PC-3 (cell line): Measurements from ENCODE around the gene ACP7. TPM values are rescaled to one million over a fixed set of nuclear protein-coding genes. Genes with fewer than 3 reads are reported as not detected.

Experiments used
- ATAC-seq: fragments of 200-7000 bp; cut with Tn5 transposase; 2 replicates; pipeline ENCODE4 v1.9.1; 2020; ENCODE audit warnings: mild to moderate bottlenecking, moderate library complexity
- BruUV-seq: library from RNA; stranded (reverse); fragments of 400-500 nt; replicated peaks from 2 replicates; lab custom pipeline; 2021; lab: Mats Ljungman, UMichigan
- CTCF ChIA-PET: fragments of 300-600 bp; sonication (Branson Sonifier 250); formaldehyde crosslinking; loops from one replicate; lab custom pipeline; 2022; ENCODE audit warnings: antibody characterized with exemption; lab: Charles Lee
- POLR2A ChIA-PET: fragments of 300-600 bp; sonication (Branson Sonifier 250); formaldehyde crosslinking; loops from one replicate; lab custom pipeline; 2022; ENCODE audit warnings: antibody characterized with exemption; ENCODE audit not compliant: unreplicated experiment; lab: Charles Lee
- DNase-seq: peaks from one replicate; pipeline ENCODE4 v3.0.0-alpha.2; 2015
- H2AFZ ChIP-seq: fragments of 300-600 bp; sonication (generic); 2 replicates; pipeline ENCODE4 v1.6.0; 2016; ENCODE audit warnings: antibody characterized with exemption, low read length
- H3F3A ChIP-seq: fragments of 300-600 bp; sonication (generic); one replicate; pipeline ENCODE4 v1.6.0; 2017; ENCODE audit warnings: antibody characterized with exemption, low read length, control low read depth, mild to moderate bottlenecking; ENCODE audit not compliant: unreplicated experiment
- H3K27ac ChIP-seq: fragments of 300-600 bp; sonication (generic); 2 replicates; pipeline ENCODE4 v1.5.1; 2016; ENCODE audit warnings: mild to moderate bottlenecking, low read length
- H3K27me3 ChIP-seq: fragments of 300-600 bp; sonication (generic); 2 replicates; pipeline ENCODE4 v1.6.1; 2016; ENCODE audit warnings: low read length, mixed read lengths
- H3K36me3 ChIP-seq: fragments of 300-600 bp; sonication (generic); 2 replicates; pipeline ENCODE4 v1.6.1; 2016; ENCODE audit warnings: low read depth, mixed run types, low read length, mixed read lengths
- H3K4me1 ChIP-seq: fragments of 300-600 bp; sonication (generic); 2 replicates; pipeline ENCODE4 v1.5.1; 2016; ENCODE audit warnings: low read length; ENCODE audit not compliant: insufficient read depth
- H3K4me2 ChIP-seq: fragments of 300-600 bp; sonication (generic); 2 replicates; pipeline ENCODE4 v1.6.0; 2016; ENCODE audit warnings: low read length
- H3K4me3 ChIP-seq: fragments of 300-600 bp; sonication (generic); 2 replicates; pipeline ENCODE4 v1.5.1; 2016; ENCODE audit warnings: mild to moderate bottlenecking, low read length, mixed read lengths
- H3K79me2 ChIP-seq: fragments of 300-600 bp; sonication (generic); 2 replicates; pipeline ENCODE4 v1.6.1; 2017; ENCODE audit warnings: low read length, mixed read lengths
- H3K9ac ChIP-seq: fragments of 300-600 bp; sonication (generic); 2 replicates; pipeline ENCODE4 v1.6.0; 2016; ENCODE audit warnings: mild to moderate bottlenecking, low read length
- H3K9me2 ChIP-seq: fragments of 300-600 bp; sonication (generic); replicated peaks from 2 replicates; pipeline ENCODE4 v1.6.1; 2016; ENCODE audit warnings: mixed run types, low read length, mixed read lengths
- H3K9me3 ChIP-seq: fragments of 300-600 bp; sonication (generic); 2 replicates; pipeline ENCODE4 v1.6.1; 2016; ENCODE audit warnings: low read length, mixed read lengths
- H4K20me1 ChIP-seq: fragments of 300-600 bp; sonication (generic); 2 replicates; pipeline ENCODE4 v1.6.1; 2016; ENCODE audit warnings: low read length, mixed read lengths
- EZH2 ChIP-seq: fragments of 300-600 bp; sonication (generic); IDR thresholded peaks from one replicate; pipeline ENCODE4 v1.6.1; 2017; ENCODE audit warnings: antibody characterized with exemption, mild to moderate bottlenecking, low read length; ENCODE audit not compliant: unreplicated experiment
- EZH2phosphoT487 ChIP-seq: fragments of 300-600 bp; sonication (generic); IDR thresholded peaks from 2 replicates; pipeline ENCODE4 v1.6.1; 2018; ENCODE audit warnings: mild to moderate bottlenecking, antibody characterized with exemption, low read length, borderline replicate concordance
- intact Hi-C: fragments of 100-400 bp; cut with micrococcal nuclease; formaldehyde crosslinking; loops from 2 replicates; pipeline ENCODE4 v1.9.0; 2023
- total RNA-seq: library from RNA; depleted of rRNA; stranded (reverse); fragments of >200 nt; gene quantifications from 2 replicates; pipeline ENCODE4 v1.2.3, GENCODE V29; 2014
- TF ChIP-seq, protein P1 (sequence below): fragments of 300-600 bp; sonication (generic); conservative IDR thresholded peaks from 2 replicates; pipeline ENCODE4 v1.5.1; 2017; ENCODE audit warnings: antibody characterized with exemption, low read depth, mild to moderate bottlenecking, low read length

Gene ACP7
- total RNA-seq, 1 experiment from 2014 or later, result 5.0 TPM

DNA sequence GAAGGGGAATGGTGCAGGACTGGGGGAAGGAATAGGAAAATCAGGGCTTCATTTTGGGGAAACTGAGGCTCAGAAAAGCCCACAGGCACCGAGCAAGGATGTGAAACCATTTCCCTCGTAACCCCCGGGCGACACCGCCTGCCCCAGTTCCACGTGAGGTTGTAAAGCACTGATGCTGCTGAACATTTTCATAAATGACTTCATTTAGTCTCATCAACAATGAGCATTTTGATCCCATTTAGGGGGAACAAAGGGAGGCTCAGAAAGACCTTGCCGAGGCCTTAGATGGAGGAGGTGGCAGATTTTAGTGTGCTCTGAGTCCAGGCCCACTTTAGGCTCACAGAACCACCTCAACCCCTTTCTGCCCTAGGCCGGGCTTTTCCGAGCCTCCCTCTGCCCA lies 31.3 kb upstream of the ACP7 start:
- H3K27me3 ChIP-seq, result no peaks in the 10 kb centered on the region
- no peak overlapping the region for H3K4me3 ChIP-seq
- intact Hi-C loops, result loop anchor here (10.0 kb wide), 1 partner anchor 62 kb away; no protein-coding TSS in a partner anchor
- ChIA-PET CTCF (interaction anchor here (0.6 kb wide), 1 partner anchor 192 kb away, joined by 6 read pairs; no protein-coding TSS in a partner anchor), POLR2A (no interaction called here)
- ATAC-seq (no peak), DNase-seq (no peak)
- no peaks in the 10 kb centered on the region for H4K20me1 ChIP-seq
- no peak overlapping the region for H2AFZ ChIP-seq
- no TSS peak for BruUV-seq
- no peaks in the 10 kb centered on the region for H3K4me1 ChIP-seq
- no peaks in the 10 kb centered on the region for H3K36me3 ChIP-seq
- H3K79me2 ChIP-seq, result no peaks in the 10 kb centered on the region
- no peaks in the 10 kb centered on the region for H3F3A ChIP-seq
- H3K27ac ChIP-seq, result no peak overlapping the region
- H3K9me3 ChIP-seq, result no peaks in the 10 kb centered on the region
- H3K9ac ChIP-seq, result no peak overlapping the region
- H3K9me2 ChIP-seq, result no peaks in the 10 kb centered on the region
- H3K4me2 ChIP-seq, result no peak overlapping the region
- TF ChIP-seq EZH2, result no peak
- TF ChIP-seq EZH2phosphoT487, result no peak
- TF ChIP-seq, protein P1, sequence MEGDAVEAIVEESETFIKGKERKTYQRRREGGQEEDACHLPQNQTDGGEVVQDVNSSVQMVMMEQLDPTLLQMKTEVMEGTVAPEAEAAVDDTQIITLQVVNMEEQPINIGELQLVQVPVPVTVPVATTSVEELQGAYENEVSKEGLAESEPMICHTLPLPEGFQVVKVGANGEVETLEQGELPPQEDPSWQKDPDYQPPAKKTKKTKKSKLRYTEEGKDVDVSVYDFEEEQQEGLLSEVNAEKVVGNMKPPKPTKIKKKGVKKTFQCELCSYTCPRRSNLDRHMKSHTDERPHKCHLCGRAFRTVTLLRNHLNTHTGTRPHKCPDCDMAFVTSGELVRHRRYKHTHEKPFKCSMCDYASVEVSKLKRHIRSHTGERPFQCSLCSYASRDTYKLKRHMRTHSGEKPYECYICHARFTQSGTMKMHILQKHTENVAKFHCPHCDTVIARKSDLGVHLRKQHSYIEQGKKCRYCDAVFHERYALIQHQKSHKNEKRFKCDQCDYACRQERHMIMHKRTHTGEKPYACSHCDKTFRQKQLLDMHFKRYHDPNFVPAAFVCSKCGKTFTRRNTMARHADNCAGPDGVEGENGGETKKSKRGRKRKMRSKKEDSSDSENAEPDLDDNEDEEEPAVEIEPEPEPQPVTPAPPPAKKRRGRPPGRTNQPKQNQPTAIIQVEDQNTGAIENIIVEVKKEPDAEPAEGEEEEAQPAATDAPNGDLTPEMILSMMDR, result no peak

- DNase-seq (no peak), ATAC-seq (no peak)
- no peaks in the 10 kb centered on the region for H3K36me3 ChIP-seq
- no peaks in the 10 kb centered on the region for H3K9me3 ChIP-seq
- no peaks in the 10 kb centered on the region for H3K79me2 ChIP-seq
- CTCF ChIA-PET, result no interaction called here
- no peak for TF ChIP-seq EZH2phosphoT487
- TF ChIP-seq EZH2, result no peak
- TF ChIP-seq, protein P1, result no peak
- H3K27ac ChIP-seq, result no peak overlapping the region
- H3F3A ChIP-seq, result no peaks in the 10 kb centered on the region
- intact Hi-C loops, result loop anchor here (10.0 kb wide), 1 partner anchor 61 kb away; no protein-coding TSS in a partner anchor
- no peaks in the 10 kb centered on the region for H3K4me1 ChIP-seq
- no peak overlapping the region for H3K9ac ChIP-seq
- no peaks in the 10 kb centered on the region for H4K20me1 ChIP-seq
- H2AFZ ChIP-seq, result no peak overlapping the region
- no TSS peak for BruUV-seq
- no peak overlapping the region for H3K4me2 ChIP-seq
- no peaks in the 10 kb centered on the region for H3K27me3 ChIP-seq
- H3K9me2 ChIP-seq, result no peaks in the 10 kb centered on the region
- H3K4me3 ChIP-seq, result no peak overlapping the region
- POLR2A ChIA-PET, result no interaction called here
These were observed 30.7 kb upstream of the ACP7 start for GRCh38 chr19:39053276-39054090.

DNA sequence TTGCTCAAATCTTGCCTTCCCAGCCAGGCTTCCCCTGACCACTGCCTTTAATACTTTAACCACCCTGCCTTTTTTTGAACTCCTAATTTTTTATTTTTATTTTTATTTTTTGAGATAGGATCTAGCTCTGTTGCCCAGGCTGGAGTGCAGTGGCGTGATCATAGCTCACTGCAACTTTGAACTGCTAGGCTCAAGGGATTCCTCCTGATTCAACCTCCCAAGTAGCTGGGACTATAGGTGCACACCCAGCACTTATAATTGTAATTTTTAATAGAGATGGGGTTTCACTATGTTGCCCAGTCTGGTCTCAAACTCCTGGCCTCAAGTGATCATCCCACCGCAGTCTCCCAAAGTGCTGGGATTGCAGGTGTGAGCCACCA lies 30.1 kb upstream of the ACP7 start:
- no TSS peak for BruUV-seq
- H3F3A ChIP-seq, result no peaks in the 10 kb centered on the region
- no peaks in the 10 kb centered on the region for H3K79me2 ChIP-seq
- no peaks in the 10 kb centered on the region for H3K36me3 ChIP-seq
- H4K20me1 ChIP-seq, result no peaks in the 10 kb centered on the region
- H3K4me1 ChIP-seq, result no peaks in the 10 kb centered on the region
- H3K4me2 ChIP-seq, result no peak overlapping the region
- no peak overlapping the region for H3K9ac ChIP-seq
- ChIA-PET CTCF (no interaction called here), POLR2A (no interaction called here)
- no peaks in the 10 kb centered on the region for H3K27me3 ChIP-seq
- TF ChIP-seq, protein P1, result no peak
- TF ChIP-seq EZH2phosphoT487 (no peak), EZH2 (no peak)
- intact Hi-C loops, result loop anchor here (10.0 kb wide), 1 partner anchor 61 kb away; no protein-coding TSS in a partner anchor
- H3K27ac ChIP-seq, result no peak overlapping the region
- H2AFZ ChIP-seq, result no peak overlapping the region
- DNase-seq, result no peak
- H3K4me3 ChIP-seq, result no peak overlapping the region
- H3K9me3 ChIP-seq, result no peaks in the 10 kb centered on the region
- ATAC-seq, result no peak
- no peaks in the 10 kb centered on the region for H3K9me2 ChIP-seq
